ENCODE measurements around the gene DCC. TPM values are rescaled to one million over a fixed set of nuclear protein-coding genes. Genes with fewer than 3 reads are reported as not detected.

The DCC gene
- total RNA-seq, 1 experiment from 2014 or later = not detected

DNA sequence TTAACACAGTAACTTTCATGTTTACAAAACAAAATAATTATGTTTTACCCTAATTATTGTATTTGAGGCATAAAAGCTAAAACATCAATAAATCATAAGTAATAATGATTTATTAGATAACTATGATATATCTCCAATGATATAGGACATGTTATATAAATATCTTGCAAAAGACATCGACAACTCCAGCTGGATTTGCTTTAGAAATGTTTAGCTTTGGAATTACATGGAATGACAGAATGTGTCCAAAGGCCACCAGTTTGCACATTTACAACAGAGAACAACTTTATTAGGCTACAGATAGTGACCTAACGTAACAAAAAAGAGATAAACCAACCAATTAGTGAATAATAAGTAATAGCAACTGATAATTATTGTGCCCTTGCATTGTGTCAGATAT lies 475.7 kb downstream of the DCC start:
- TF ChIP-seq, protein P1, sequence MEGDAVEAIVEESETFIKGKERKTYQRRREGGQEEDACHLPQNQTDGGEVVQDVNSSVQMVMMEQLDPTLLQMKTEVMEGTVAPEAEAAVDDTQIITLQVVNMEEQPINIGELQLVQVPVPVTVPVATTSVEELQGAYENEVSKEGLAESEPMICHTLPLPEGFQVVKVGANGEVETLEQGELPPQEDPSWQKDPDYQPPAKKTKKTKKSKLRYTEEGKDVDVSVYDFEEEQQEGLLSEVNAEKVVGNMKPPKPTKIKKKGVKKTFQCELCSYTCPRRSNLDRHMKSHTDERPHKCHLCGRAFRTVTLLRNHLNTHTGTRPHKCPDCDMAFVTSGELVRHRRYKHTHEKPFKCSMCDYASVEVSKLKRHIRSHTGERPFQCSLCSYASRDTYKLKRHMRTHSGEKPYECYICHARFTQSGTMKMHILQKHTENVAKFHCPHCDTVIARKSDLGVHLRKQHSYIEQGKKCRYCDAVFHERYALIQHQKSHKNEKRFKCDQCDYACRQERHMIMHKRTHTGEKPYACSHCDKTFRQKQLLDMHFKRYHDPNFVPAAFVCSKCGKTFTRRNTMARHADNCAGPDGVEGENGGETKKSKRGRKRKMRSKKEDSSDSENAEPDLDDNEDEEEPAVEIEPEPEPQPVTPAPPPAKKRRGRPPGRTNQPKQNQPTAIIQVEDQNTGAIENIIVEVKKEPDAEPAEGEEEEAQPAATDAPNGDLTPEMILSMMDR (IDR thresholded peaks at IDR 0.05; ENCODE audit: unreplicated experiment) = no peak
- no peaks in the 10 kb centered on the region for H3K4me1 Mint-ChIP-seq (ENCODE audit: insufficient read depth, unreplicated experiment)
- no peaks in the 10 kb centered on the region for H3K27me3 Mint-ChIP-seq (ENCODE audit: insufficient read depth, unreplicated experiment)
- POLR2A ChIA-PET = no interaction called here
- peaks cover 31% of the 10 kb centered on the region for H3K9me3 Mint-ChIP-seq (ENCODE audit: unreplicated experiment)
- H3K36me3 Mint-ChIP-seq (ENCODE audit: insufficient read depth, unreplicated experiment) = no peaks in the 10 kb centered on the region
- CTCF ChIA-PET = no interaction called here
- intact Hi-C loops (cut with micrococcal nuclease) = no loop called here
- no peak overlapping the region for H3K4me3 Mint-ChIP-seq (ENCODE audit: unreplicated experiment)
- BruUV-seq (replicated peaks) = no TSS peak
- H3K27ac Mint-ChIP-seq (ENCODE audit: low read depth, unreplicated experiment) = no peak overlapping the region
- no peak for DNase-seq (ENCODE audit: unreplicated experiment)

DNA sequence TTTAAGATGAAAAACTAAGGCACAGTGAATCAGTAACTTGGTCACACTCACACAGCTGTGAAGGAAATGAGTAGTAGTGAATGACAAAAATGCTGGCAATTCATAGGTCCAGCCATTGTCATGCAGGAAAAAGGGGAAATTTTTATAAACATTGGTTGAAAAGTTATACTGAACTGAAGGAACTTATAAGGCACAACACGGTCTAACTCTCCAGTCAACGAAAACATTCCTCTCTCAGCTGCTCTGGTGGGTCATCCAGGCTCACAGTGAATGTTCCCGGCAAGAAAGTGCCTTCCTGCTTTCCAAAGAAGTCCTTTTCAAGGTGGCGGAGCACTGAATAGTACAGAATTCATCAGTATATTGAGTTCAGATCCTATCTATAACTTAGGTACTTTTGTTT lies 476.1 kb downstream of the DCC start:
- BruUV-seq (replicated peaks) = no TSS peak
- POLR2A ChIA-PET = no interaction called here

DNA sequence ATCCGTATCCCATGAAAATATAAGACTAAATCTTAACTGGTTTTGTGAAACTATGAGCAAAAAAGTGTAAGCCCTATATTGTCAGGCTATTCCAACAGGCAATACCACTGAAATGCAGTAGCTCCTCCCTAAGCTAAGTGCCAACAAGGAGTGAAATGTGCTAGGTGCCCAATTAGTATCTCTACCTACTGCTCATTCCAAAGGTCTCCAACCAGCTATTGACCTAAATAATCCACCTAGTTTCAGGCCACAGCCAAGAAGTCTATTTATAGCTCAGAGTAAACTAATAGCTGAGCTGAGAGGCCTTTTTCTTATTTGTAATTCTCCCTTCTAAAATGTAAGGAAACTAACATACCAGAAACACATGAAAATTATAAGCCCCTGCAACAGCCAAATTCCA lies 482.2 kb downstream of the DCC start:
- H3K36me3 Mint-ChIP-seq (ENCODE audit: insufficient read depth, unreplicated experiment) = no peaks in the 10 kb centered on the region
- no TSS peak for BruUV-seq (replicated peaks)
- TF ChIP-seq, protein P1 (IDR thresholded peaks at IDR 0.05; ENCODE audit: unreplicated experiment) = no peak
- intact Hi-C loops (cut with micrococcal nuclease) = no loop called here
- H3K27me3 Mint-ChIP-seq (ENCODE audit: insufficient read depth, unreplicated experiment) = no peaks in the 10 kb centered on the region
- ChIA-PET CTCF (no interaction called here), POLR2A (no interaction called here)
- H3K4me1 Mint-ChIP-seq (ENCODE audit: insufficient read depth, unreplicated experiment) = no peaks in the 10 kb centered on the region
- H3K4me3 Mint-ChIP-seq (ENCODE audit: unreplicated experiment) = no peak overlapping the region
- no peak overlapping the region for H3K27ac Mint-ChIP-seq (ENCODE audit: low read depth, unreplicated experiment)
- peaks cover 19% of the 10 kb centered on the region for H3K9me3 Mint-ChIP-seq (ENCODE audit: unreplicated experiment)
- no peak for DNase-seq (ENCODE audit: unreplicated experiment)

More for the DNA sequence above, 476.1 kb downstream of the DCC start:
- H3K27me3 Mint-ChIP-seq (ENCODE audit: insufficient read depth, unreplicated experiment) = no peaks in the 10 kb centered on the region
- intact Hi-C loops (cut with micrococcal nuclease) = no loop called here
- H3K4me3 Mint-ChIP-seq (ENCODE audit: unreplicated experiment) = no peak overlapping the region
- H3K27ac Mint-ChIP-seq (ENCODE audit: low read depth, unreplicated experiment) = no peak overlapping the region
- CTCF ChIA-PET = no interaction called here
- H3K9me3 Mint-ChIP-seq (ENCODE audit: unreplicated experiment) = peaks cover 34% of the 10 kb centered on the region
- no peak for DNase-seq (ENCODE audit: unreplicated experiment)
- TF ChIP-seq, protein P1 (IDR thresholded peaks at IDR 0.05; ENCODE audit: unreplicated experiment) = no peak
- H3K4me1 Mint-ChIP-seq (ENCODE audit: insufficient read depth, unreplicated experiment) = no peaks in the 10 kb centered on the region
- H3K36me3 Mint-ChIP-seq (ENCODE audit: insufficient read depth, unreplicated experiment) = no peaks in the 10 kb centered on the region

DNA sequence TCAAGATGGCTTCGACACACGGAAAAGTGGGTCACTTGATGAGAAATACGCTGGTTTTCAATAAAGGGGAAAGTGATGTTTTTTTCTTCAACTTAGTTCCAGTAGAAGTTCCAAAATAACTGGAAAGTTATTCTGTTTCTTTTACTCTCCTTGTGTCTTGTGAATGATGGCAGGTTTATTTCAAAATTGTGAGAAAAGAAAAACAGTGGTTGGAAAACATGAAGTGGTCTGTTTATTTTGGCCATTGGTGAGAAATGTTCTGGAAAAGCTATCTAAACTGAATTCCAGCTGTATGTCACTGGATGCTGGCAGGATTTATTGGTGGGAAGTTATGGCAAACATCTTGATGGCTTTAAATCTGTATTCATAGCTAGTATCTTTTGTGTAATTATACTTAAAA lies 484.1 kb downstream of the DCC start:
- Mint-ChIP-seq H3K4me1 (ENCODE audit: insufficient read depth, unreplicated experiment) (no peaks in the 10 kb centered on the region), H3K4me3 (ENCODE audit: unreplicated experiment) (no peak overlapping the region)

More for the DNA sequence above, 484.1 kb downstream of the DCC start:
- Mint-ChIP-seq H3K9me3 (ENCODE audit: unreplicated experiment) (peaks cover 19% of the 10 kb centered on the region), H3K36me3 (ENCODE audit: insufficient read depth, unreplicated experiment) (no peaks in the 10 kb centered on the region), H3K27ac (ENCODE audit: low read depth, unreplicated experiment) (no peak overlapping the region), H3K27me3 (ENCODE audit: insufficient read depth, unreplicated experiment) (no peaks in the 10 kb centered on the region)
- ChIA-PET CTCF (no interaction called here), POLR2A (no interaction called here)
- TF ChIP-seq, protein P1 (IDR thresholded peaks at IDR 0.05; ENCODE audit: unreplicated experiment) = no peak
- BruUV-seq (replicated peaks) = no TSS peak
- intact Hi-C loops (cut with micrococcal nuclease) = no loop called here
- no peak for DNase-seq (ENCODE audit: unreplicated experiment)

Data from MCF 10A (cell line).